MM.1S (cell line): ENCODE results near the gene PLA2G3.
"Not testable (repeated sequence)": the region's sequence is repeated elsewhere in the genome, so short reads cannot be mapped to it uniquely, and the experiment has no call there.

ENCODE experiments used
- DNase-seq: peaks from one replicate; pipeline ENCODE4 v3.0.0-alpha.2; 2015
- H2AFZ ChIP-seq: fragments of 300-600 bp; sonication (generic); 2 replicates; pipeline ENCODE4 v1.6.0; 2016; ENCODE audit warnings: antibody characterized with exemption, low read length
- H3F3A ChIP-seq: fragments of 300-600 bp; sonication (generic); 2 replicates; pipeline ENCODE4 v1.6.1; 2016; ENCODE audit warnings: mild to moderate bottlenecking, antibody characterized with exemption, low read length, moderate library complexity, mixed read lengths; ENCODE audit not compliant: insufficient read depth
- H3K27ac ChIP-seq: fragments of 300-600 bp; sonication (generic); 2 replicates; pipeline ENCODE4 v1.5.1; 2016; ENCODE audit warnings: mild to moderate bottlenecking, low read length
- H3K27me3 ChIP-seq: fragments of 300-600 bp; sonication (generic); replicated peaks from 2 replicates; pipeline ENCODE4 v1.6.0; 2016; ENCODE audit warnings: low read length; ENCODE audit not compliant: insufficient read depth
- H3K36me3 ChIP-seq: fragments of 300-600 bp; sonication (generic); replicated peaks from 2 replicates; pipeline ENCODE4 v1.6.1; 2016; ENCODE audit warnings: mild to moderate bottlenecking, low read length, mixed read lengths; ENCODE audit not compliant: insufficient read depth
- H3K4me1 ChIP-seq: fragments of 300-600 bp; sonication (generic); 2 replicates; pipeline ENCODE4 v1.6.1; 2016; ENCODE audit warnings: low read length, mixed read lengths
- H3K4me2 ChIP-seq: fragments of 300-600 bp; sonication (generic); 2 replicates; pipeline ENCODE4 v1.6.0; 2016; ENCODE audit warnings: low read depth, low read length
- H3K4me3 ChIP-seq: fragments of 300-600 bp; sonication (generic); 2 replicates; pipeline ENCODE4 v1.5.1; 2016; ENCODE audit warnings: low read length, mixed read lengths
- H3K79me2 ChIP-seq: fragments of 300-600 bp; sonication (generic); 2 replicates; pipeline ENCODE4 v1.6.1; 2016; ENCODE audit warnings: mixed run types, low read length, mixed read lengths
- H3K9ac ChIP-seq: fragments of 300-600 bp; sonication (generic); 2 replicates; pipeline ENCODE4 v1.6.1; 2016; ENCODE audit warnings: low read length, mixed read lengths
- H3K9me2 ChIP-seq: fragments of 300-600 bp; sonication (generic); replicated peaks from 2 replicates; pipeline ENCODE4 v1.6.1; 2016; ENCODE audit warnings: mild to moderate bottlenecking, low read length, mixed read lengths; ENCODE audit not compliant: insufficient read depth
- H3K9me3 ChIP-seq: fragments of 300-600 bp; sonication (generic); replicated peaks from 2 replicates; pipeline ENCODE4 v1.6.1; 2016; ENCODE audit warnings: mild to moderate bottlenecking, low read length, mixed read lengths; ENCODE audit not compliant: insufficient read depth
- H4K20me1 ChIP-seq: fragments of 300-600 bp; sonication (generic); 2 replicates; pipeline ENCODE4 v1.6.1; 2016; ENCODE audit warnings: mild to moderate bottlenecking, low read length, moderate library complexity, mixed read lengths; ENCODE audit not compliant: insufficient read depth
- EZH2 ChIP-seq: fragments of 300-600 bp; sonication (generic); optimal IDR thresholded peaks from 2 replicates; pipeline ENCODE3; 2017; ENCODE audit warnings: low read depth, mild to moderate bottlenecking, antibody characterized with exemption, low read length, mixed read lengths
- EZH2phosphoT487 ChIP-seq: fragments of 300-600 bp; sonication (generic); IDR thresholded peaks from 2 replicates; pipeline ENCODE4 v1.6.1; 2018; ENCODE audit warnings: antibody characterized with exemption, low read length
- TF ChIP-seq, protein P1 (sequence below): fragments of 300-600 bp; sonication (generic); IDR thresholded peaks from 2 replicates; pipeline ENCODE4 v1.5.1; 2016; ENCODE audit warnings: antibody characterized with exemption, low read length, mixed read lengths

Gene PLA2G3

DNA sequence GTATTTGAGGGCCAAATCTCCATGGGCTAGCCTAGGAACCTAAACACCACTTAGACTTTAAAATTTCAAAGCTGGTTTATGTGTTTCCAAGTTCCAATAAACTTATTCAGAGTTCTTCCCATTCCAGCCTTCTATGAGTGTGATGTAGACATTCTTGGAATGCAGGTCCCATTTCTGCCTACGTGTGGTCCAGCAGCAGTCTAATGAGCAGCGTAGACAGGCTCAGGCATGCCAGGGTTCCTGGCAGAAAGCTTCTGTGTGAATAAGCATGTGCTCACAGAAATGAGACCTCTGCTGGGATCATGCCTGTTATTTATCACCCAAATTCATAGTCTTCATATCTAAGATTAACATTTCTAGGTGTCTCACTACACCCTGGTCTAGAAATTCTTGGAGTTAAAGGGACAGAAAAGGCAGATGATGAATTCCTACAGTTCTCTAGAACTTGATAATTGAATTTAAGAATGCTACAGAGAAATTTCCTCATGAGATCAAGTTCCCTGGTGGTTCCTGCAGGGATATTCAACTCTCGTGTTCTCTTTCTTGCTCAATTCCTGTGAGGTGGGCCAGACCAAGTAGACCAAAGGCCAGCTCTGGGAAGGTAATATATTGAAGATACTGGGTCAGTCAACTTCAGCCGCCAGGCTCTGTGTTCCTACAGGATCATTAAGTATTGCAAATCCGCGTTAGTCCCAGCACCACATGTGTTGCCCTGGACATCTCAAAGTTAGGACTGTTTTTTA, 37.3 kb upstream of the PLA2G3 start:
- Histone ChIP-seq H3K4me3 (no peak overlapping the region), H3K9me2 (no peaks in the 10 kb centered on the region), H3K79me2 (peaks cover 64% of the 10 kb centered on the region), H3F3A (no peaks in the 10 kb centered on the region), H3K4me1 (0 out of 2 replicates have a peak, but pooled peaks cover 5% of the 10 kb centered on the region), H3K27ac (no peak overlapping the region), H3K4me2 (no peak overlapping the region), H2AFZ (no peak overlapping the region), H4K20me1 (no peaks in the 10 kb centered on the region), H3K9ac (no peak overlapping the region), H3K36me3 (no peaks in the 10 kb centered on the region), H3K9me3 (no peaks in the 10 kb centered on the region), H3K27me3 (no peaks in the 10 kb centered on the region)
- TF ChIP-seq, protein P1, sequence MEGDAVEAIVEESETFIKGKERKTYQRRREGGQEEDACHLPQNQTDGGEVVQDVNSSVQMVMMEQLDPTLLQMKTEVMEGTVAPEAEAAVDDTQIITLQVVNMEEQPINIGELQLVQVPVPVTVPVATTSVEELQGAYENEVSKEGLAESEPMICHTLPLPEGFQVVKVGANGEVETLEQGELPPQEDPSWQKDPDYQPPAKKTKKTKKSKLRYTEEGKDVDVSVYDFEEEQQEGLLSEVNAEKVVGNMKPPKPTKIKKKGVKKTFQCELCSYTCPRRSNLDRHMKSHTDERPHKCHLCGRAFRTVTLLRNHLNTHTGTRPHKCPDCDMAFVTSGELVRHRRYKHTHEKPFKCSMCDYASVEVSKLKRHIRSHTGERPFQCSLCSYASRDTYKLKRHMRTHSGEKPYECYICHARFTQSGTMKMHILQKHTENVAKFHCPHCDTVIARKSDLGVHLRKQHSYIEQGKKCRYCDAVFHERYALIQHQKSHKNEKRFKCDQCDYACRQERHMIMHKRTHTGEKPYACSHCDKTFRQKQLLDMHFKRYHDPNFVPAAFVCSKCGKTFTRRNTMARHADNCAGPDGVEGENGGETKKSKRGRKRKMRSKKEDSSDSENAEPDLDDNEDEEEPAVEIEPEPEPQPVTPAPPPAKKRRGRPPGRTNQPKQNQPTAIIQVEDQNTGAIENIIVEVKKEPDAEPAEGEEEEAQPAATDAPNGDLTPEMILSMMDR, result no peak
- no peak for TF ChIP-seq EZH2phosphoT487
- TF ChIP-seq EZH2, result no peak
- no peak for DNase-seq

GRCh38 chr22:31176923-31177322, 36.6 kb upstream of the PLA2G3 start:
- Histone ChIP-seq H3K4me2 (no peak overlapping the region), H3K36me3 (no peaks in the 10 kb centered on the region)
- no peak for DNase-seq

DNA sequence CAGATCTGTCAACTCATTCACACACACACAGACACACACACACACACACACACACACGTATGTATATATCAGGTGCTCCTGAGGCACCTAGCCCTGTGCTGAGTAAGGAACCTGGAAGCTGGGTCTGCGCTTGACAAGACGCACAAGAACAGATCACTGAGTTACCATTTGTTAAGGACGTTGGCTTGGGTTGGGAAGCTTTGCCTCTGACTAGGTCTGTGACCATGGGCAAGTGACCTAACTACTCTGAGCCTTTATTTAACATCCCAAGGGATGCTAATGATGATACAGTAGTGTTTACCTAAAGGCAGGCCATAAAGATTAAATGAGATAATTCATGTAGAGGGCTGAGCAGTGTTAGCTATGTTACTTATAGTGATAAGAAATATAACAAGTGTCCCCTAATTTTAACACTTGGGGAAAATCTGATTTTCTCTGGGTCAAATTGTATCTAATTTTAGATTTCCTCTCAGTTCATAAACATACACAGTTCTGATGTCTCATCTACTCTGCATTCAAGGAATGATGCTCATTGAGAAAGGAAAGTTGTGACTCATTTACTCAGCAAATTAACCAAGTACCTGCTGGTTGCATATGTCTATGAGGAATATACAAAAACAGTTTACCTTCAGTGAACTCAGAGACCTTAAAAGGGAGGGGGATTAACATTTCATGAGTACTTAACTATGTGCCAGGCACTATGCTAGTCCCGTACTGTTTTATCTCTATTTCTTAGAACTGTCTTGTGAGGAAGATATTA, 33.3 kb upstream of the PLA2G3 start:
- no peak overlapping the region for H2AFZ ChIP-seq
- no peaks in the 10 kb centered on the region for H3F3A ChIP-seq
- H4K20me1 ChIP-seq, result no peaks in the 10 kb centered on the region
- no peaks in the 10 kb centered on the region for H3K36me3 ChIP-seq
- 0 out of 2 replicates have a peak, but pooled peaks cover 5% of the 10 kb centered on the region for H3K4me1 ChIP-seq
- no peak overlapping the region for H3K4me3 ChIP-seq
- no peaks in the 10 kb centered on the region for H3K9me2 ChIP-seq
- DNase-seq, result no peak
- H3K27ac ChIP-seq, result no peak overlapping the region
- H3K4me2 ChIP-seq, result no peak overlapping the region
- TF ChIP-seq, protein P1, result no peak
- TF ChIP-seq EZH2phosphoT487 (no peak), EZH2 (no peak)
- H3K9ac ChIP-seq, result no peak overlapping the region
- peaks cover 83% of the 10 kb centered on the region for H3K79me2 ChIP-seq
- no peaks in the 10 kb centered on the region for H3K27me3 ChIP-seq
- no peaks in the 10 kb centered on the region for H3K9me3 ChIP-seq

More at GRCh38 chr22:31176923-31177322, 36.6 kb upstream of the PLA2G3 start:
- Histone ChIP-seq H3F3A (no peaks in the 10 kb centered on the region), H3K9me2 (no peaks in the 10 kb centered on the region), H3K79me2 (peaks cover 69% of the 10 kb centered on the region), H3K9me3 (no peaks in the 10 kb centered on the region), H3K27ac (no peak overlapping the region), H3K9ac (no peak overlapping the region), H2AFZ (no peak overlapping the region), H3K27me3 (no peaks in the 10 kb centered on the region), H4K20me1 (no peaks in the 10 kb centered on the region), H3K4me1 (0 out of 2 replicates have a peak, but pooled peaks cover 5% of the 10 kb centered on the region), H3K4me3 (no peak overlapping the region)
- TF ChIP-seq, protein P1, result no peak
- TF ChIP-seq EZH2 (no peak), EZH2phosphoT487 (no peak)

GRCh38 chr22:31171734-31172133, 31.4 kb upstream of the PLA2G3 start:
- H3K27ac ChIP-seq, H2AFZ ChIP-seq, H3K27me3 ChIP-seq, H3K4me2 ChIP-seq, H3K9me3 ChIP-seq, H4K20me1 ChIP-seq, H3F3A ChIP-seq, H3K9me2 ChIP-seq, H3K36me3 ChIP-seq, DNase-seq, H3K9ac ChIP-seq, H3K4me1 ChIP-seq, H3K4me3 ChIP-seq: not testable (repeated sequence)
- H3K79me2 ChIP-seq, result peaks cover 83% of the 10 kb centered on the region
